Left cardiac atrium (tissue), 4 donors: Measurements from ENCODE around the gene GOLGA1. TPM values are rescaled to one million over a fixed set of nuclear protein-coding genes. Genes with fewer than 3 reads are reported as not detected.

ENCODE experiments used
- ATAC-seq, 2 donors: fragments of 200-7000 bp; cut with Tn5 transposase; one replicate each; pipeline ENCODE4 v1.9.1; 2020; ENCODE audit warnings: mild to moderate bottlenecking in 2 of 2, moderate library complexity in 2 of 2
- DNase-seq: peaks from one replicate; pipeline ENCODE4 v3.0.0-alpha.2; 2020
- intact Hi-C, 2 donors: fragments of 100-400 bp; cut with DNase I; formaldehyde crosslinking; loops; one replicate each; pipeline versions ENCODE4 v1.14.1 to v1.15.1; 2022 to 2023
- total RNA-seq, 2 donors: library from RNA; stranded (reverse); fragmentation: NEBNext Ultra II Directional; extraction: Animal tissue kit (Norgen Biotek cat#: 25700); gene quantifications; one replicate each; pipeline ENCODE4 v1.2.1, GENCODE V29; 2021
- donor health status: DM: no; HTN: yes; CAD: no.
- donor health status: DM: no; HTN: yes; CAD: no; lungs with severe emphysema.
- donor health status: DM: yes; HTN: yes; CAD: no.
- donor health status: Dilated cardiomyopathy.

Gene GOLGA1
- total RNA-seq, 2 donors from 2014 or later: 17.8 to 18.9 TPM

- no peak for ATAC-seq
- intact Hi-C loops: no loop called here
- no peak for DNase-seq
Observed at GRCh38 chr9:124887832-124888231, 53.1 kb downstream of the GOLGA1 start.

- peak in 1 of 2 donors; percentile 69 for ATAC-seq
- intact Hi-C loops: no loop called here
Observed at GRCh38 chr9:124886866-124887492, 53.9 kb downstream of the GOLGA1 start.

GRCh38 chr9:124886461-124886860 is 54.4 kb downstream of the GOLGA1 start:
- ATAC-seq: no peak
- intact Hi-C loops: no loop called here
- DNase-seq: no peak

More at GRCh38 chr9:124886866-124887492, 53.9 kb downstream of the GOLGA1 start:
- DNase-seq: no peak

- DNase-seq (no peak), ATAC-seq (no peak)
- intact Hi-C loops: no loop called here
Observed at GRCh38 chr9:124885551-124885950, 55.3 kb downstream of the GOLGA1 start.

GRCh38 chr9:124884376-124884775 is 56.5 kb downstream of the GOLGA1 start:
- DNase-seq: no peak
- ATAC-seq: no peak
- intact Hi-C loops: no loop called here

GRCh38 chr9:124882231-124882630 is 58.7 kb downstream of the GOLGA1 start:
- DNase-seq (no peak), ATAC-seq (no peak)
- intact Hi-C loops: no loop called here

GRCh38 chr9:124881138-124881743 is 59.6 kb downstream of the GOLGA1 start:
- no peak for DNase-seq
- no peak for ATAC-seq
- intact Hi-C loops: no loop called here

GRCh38 chr9:124880501-124880900 is 60.4 kb downstream of the GOLGA1 start:
- intact Hi-C loops: no loop called here
- DNase-seq (no peak), ATAC-seq (no peak)

- no peak for ATAC-seq
Observed at GRCh38 chr9:124879226-124879625, 61.7 kb downstream of the GOLGA1 start.

GRCh38 chr9:124878518-124878917 is 62.4 kb downstream of the GOLGA1 start:
- DNase-seq: no peak
- ATAC-seq: no peak
- intact Hi-C loops: loop anchor here in 1 of 2 donors (10.0 kb wide), 1 partner anchor 266 kb away; the partner anchor contains the start of gene SCAI

More at GRCh38 chr9:124879226-124879625, 61.7 kb downstream of the GOLGA1 start:
- intact Hi-C loops: loop anchor here in 1 of 2 donors (10.0 kb wide), 1 partner anchor 266 kb away; the partner anchor contains the start of gene SCAI
- DNase-seq: no peak

- DNase-seq (no peak), ATAC-seq (no peak)
- intact Hi-C loops: loop anchor here in 1 of 2 donors (10.0 kb wide), 1 partner anchor 267 kb away; the partner anchor contains the start of gene SCAI
Observed at GRCh38 chr9:124878021-124878420, 62.9 kb downstream of the GOLGA1 start.

- intact Hi-C loops: loop anchor here in 1 of 2 donors (10.0 kb wide), 1 partner anchor 268 kb away; the partner anchor contains the start of gene SCAI
- ATAC-seq (no peak), DNase-seq (no peak)
Observed at GRCh38 chr9:124877021-124877782, 63.7 kb downstream of the GOLGA1 start.

GRCh38 chr9:124875501-124875900 is 65.4 kb downstream of the GOLGA1 start:
- ATAC-seq (no peak), DNase-seq (no peak)
- intact Hi-C loops: loop anchor here in 1 of 2 donors (10.0 kb wide), 1 partner anchor 269 kb away; the partner anchor contains the start of gene SCAI

GRCh38 chr9:124873664-124874063 is 67.2 kb downstream of the GOLGA1 start:
- no peak for DNase-seq
- no peak for ATAC-seq
- intact Hi-C loops: loop anchor here in 1 of 2 donors (10.0 kb wide), 1 partner anchor 271 kb away; the partner anchor contains the start of gene SCAI

GRCh38 chr9:124871156-124871561 is 69.7 kb downstream of the GOLGA1 start:
- no peak for ATAC-seq
- no peak for DNase-seq
- intact Hi-C loops: loop anchor here in 1 of 2 donors (10.0 kb wide), 1 partner anchor 274 kb away; the partner anchor contains the start of gene SCAI

- ATAC-seq: no peak
- intact Hi-C loops: loop anchor here in 1 of 2 donors (10.0 kb wide), 1 partner anchor 274 kb away; the partner anchor contains the start of gene SCAI
- no peak for DNase-seq
Observed at GRCh38 chr9:124870723-124871122, 70.2 kb downstream of the GOLGA1 start.

- intact Hi-C loops: loop anchor here in 1 of 2 donors (10.0 kb wide), 1 partner anchor 275 kb away; the partner anchor contains the start of gene SCAI
- ATAC-seq (peak in 1 of 2 donors; percentile 2), DNase-seq (peak; percentile 57)
Observed at GRCh38 chr9:124869986-124870560, 70.8 kb downstream of the GOLGA1 start.

GRCh38 chr9:124869466-124869985 is 71.4 kb downstream of the GOLGA1 start:
- ATAC-seq: peak; percentile 11 to 30
- intact Hi-C loops: no loop called here
- peak; percentile 45 for DNase-seq
